ENCODE measurements around the gene ARL4D.

GRCh38 chr17:43412166-43412565, 13.4 kb downstream of the ARL4D start:
- TF ChIP-seq CTCF (IDR thresholded peaks at IDR 0.05), result no peak
- TF ChIP-seq POLR2A (IDR thresholded peaks at IDR 0.05), result no peak
